ENCODE data around the gene NAGPA.

Gene NAGPA

DNA sequence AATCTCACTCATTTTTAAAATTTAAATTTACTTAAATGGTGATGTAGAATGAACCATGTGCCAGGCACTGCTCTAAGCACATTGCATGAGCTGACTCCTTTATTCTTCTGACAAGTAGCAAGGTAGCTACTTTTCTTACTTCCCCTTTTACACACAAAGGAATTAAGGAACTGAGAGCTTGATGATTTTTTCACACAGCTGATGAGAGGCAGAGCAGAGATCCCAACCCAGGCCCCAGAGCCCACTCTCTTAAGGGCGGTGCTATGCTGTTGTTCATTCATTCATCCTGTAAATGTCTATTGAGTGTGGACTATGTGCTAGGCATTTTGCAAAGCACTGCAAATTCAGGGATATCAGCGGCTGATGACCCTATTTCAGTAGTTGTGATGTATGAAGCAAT lies 57.7 kb downstream of the NAGPA start:
- H3K9me3 ChIP-seq (ENCODE audit: control insufficient read depth in 2 of 2, low read length in 2 of 2) = peaks cover 4 to 6% of the 10 kb centered on the region in 2 donors
- peaks cover 0 to 7% of the 10 kb centered on the region in 2 donors for H3K27me3 ChIP-seq (ENCODE audit: control insufficient read depth in 1 of 2, insufficient read depth in 2 of 2, low read length in 2 of 2)
- no peak overlapping the region for H3K4me3 ChIP-seq (ENCODE audit: low read length in 2 of 2)
- H3K9ac ChIP-seq (ENCODE audit: low read length in 2 of 2) = no peak overlapping the region
- H3K36me3 ChIP-seq (ENCODE audit: control insufficient read depth in 2 of 2, insufficient read depth in 2 of 2, low read length in 2 of 2) = no peaks in the 10 kb centered on the region
- H3K27ac ChIP-seq (ENCODE audit: low read length) = no peak overlapping the region
- H3K4me1 ChIP-seq (ENCODE audit: control insufficient read depth, insufficient read depth, low read length) = no peaks in the 10 kb centered on the region

Data from stomach smooth muscle (tissue), 2 donors.